ENCODE measurements around the gene EP400.

The EP400 gene

DNA sequence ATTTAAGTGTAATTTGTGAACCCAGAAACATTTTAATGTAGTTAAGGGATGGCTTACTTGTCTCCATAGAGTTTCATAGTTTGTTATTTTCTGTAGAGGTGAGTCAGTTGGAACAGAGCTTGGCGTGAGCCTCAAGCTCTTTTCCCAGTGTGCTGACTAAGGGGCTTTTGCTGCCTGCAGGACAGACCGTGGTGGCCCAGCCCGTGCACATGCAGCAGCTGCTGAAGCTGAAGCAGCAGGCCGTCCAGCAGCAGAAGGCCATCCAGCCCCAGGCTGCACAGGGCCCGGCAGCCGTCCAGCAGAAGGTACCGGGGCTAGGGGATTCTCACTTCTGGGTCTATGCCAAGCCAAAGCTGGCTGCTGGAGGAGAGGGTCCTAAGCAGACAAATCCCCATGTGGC, 117.4 kb downstream of the EP400 start:
- no peak overlapping the region for H3K4me3 ChIP-seq (ENCODE audit: low read depth in 1 of 2, low read length in 2 of 2)
- H3K36me3 ChIP-seq (ENCODE audit: control insufficient read depth in 1 of 2, insufficient read depth in 2 of 2, low read length in 2 of 2): peaks cover 30 to 86% of the 10 kb centered on the region in 2 donors
- no peaks in the 10 kb centered on the region for H3K9me3 ChIP-seq (ENCODE audit: control insufficient read depth in 1 of 2, low read length in 2 of 2)
- no peaks in the 10 kb centered on the region for H3K4me1 ChIP-seq (ENCODE audit: control insufficient read depth in 1 of 2, insufficient read depth in 2 of 2, low read length in 2 of 2)
- H3K27ac ChIP-seq (ENCODE audit: low read length): no peak overlapping the region
- no peaks in the 10 kb centered on the region for H3K27me3 ChIP-seq (ENCODE audit: low read depth, low read length)

DNA sequence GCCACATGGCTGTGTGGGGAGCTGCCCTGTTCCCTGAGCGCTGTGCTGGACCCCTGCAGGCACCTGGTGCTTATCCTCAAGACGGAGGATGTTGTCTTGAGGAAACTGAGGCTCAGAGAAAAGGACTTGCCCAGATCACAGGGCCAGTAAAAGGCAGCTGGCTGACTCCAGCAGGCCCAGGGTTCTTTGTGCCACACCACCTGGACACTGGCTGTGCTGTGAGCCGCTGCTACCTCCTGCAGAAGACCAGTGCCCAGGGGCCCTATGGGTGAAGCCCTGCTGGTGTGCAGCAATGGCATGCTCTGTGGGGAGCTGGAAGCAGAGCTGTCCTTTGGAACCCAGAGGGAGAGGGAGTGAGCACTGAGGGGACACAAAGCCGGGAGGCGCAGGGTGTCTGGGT, 118.5 kb downstream of the EP400 start:
- Histone ChIP-seq H3K36me3 (ENCODE audit: control insufficient read depth in 1 of 2, insufficient read depth in 2 of 2, low read length in 2 of 2) (peaks cover 27 to 75% of the 10 kb centered on the region in 2 donors), H3K27ac (ENCODE audit: low read length) (no peak overlapping the region), H3K9me3 (ENCODE audit: control insufficient read depth in 1 of 2, low read length in 2 of 2) (no peaks in the 10 kb centered on the region), H3K27me3 (ENCODE audit: low read depth, low read length) (no peaks in the 10 kb centered on the region), H3K4me1 (ENCODE audit: control insufficient read depth in 1 of 2, insufficient read depth in 2 of 2, low read length in 2 of 2) (no peaks in the 10 kb centered on the region), H3K4me3 (ENCODE audit: low read depth in 1 of 2, low read length in 2 of 2) (no peak overlapping the region)

DNA sequence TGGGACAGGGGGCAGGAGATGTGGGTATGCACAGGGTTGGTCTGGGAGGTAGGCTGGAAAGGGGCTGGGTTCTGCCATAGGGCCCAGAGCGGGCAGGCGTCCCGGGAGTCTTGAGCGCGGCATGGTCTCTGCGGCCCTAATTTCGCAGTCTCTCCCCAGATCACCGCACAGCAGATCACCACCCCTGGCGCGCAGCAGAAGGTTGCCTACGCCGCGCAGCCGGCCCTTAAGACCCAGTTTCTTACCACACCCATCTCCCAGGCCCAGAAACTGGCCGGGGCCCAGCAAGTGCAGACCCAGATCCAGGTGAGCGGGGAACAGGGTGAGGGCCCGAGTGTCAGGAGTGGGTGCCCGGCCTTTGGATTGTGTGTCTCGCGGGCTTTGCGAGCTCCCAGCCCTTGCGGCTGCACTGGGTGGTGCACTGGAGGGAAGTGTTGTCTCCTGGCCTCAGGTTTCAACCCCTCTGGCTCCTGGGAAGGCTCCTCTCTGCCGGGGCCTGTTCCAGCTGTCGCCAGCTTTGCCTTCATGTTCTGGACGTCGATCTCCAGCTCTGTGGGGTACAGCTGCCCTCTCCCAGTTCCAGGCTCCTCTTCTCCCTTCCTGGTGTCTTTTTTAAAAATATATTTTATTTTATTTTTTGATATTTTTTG, 119.7 kb downstream of the EP400 start:
- H3K27ac ChIP-seq (ENCODE audit: low read length): no peak overlapping the region
- H3K27me3 ChIP-seq (ENCODE audit: low read depth, low read length): no peaks in the 10 kb centered on the region
- H3K36me3 ChIP-seq (ENCODE audit: control insufficient read depth in 1 of 2, insufficient read depth in 2 of 2, low read length in 2 of 2): peaks cover 23 to 65% of the 10 kb centered on the region in 2 donors
- no peak overlapping the region for H3K4me3 ChIP-seq (ENCODE audit: low read depth in 1 of 2, low read length in 2 of 2)
- H3K4me1 ChIP-seq (ENCODE audit: control insufficient read depth in 1 of 2, insufficient read depth in 2 of 2, low read length in 2 of 2): no peaks in the 10 kb centered on the region
- no peaks in the 10 kb centered on the region for H3K9me3 ChIP-seq (ENCODE audit: control insufficient read depth in 1 of 2, low read length in 2 of 2)

DNA sequence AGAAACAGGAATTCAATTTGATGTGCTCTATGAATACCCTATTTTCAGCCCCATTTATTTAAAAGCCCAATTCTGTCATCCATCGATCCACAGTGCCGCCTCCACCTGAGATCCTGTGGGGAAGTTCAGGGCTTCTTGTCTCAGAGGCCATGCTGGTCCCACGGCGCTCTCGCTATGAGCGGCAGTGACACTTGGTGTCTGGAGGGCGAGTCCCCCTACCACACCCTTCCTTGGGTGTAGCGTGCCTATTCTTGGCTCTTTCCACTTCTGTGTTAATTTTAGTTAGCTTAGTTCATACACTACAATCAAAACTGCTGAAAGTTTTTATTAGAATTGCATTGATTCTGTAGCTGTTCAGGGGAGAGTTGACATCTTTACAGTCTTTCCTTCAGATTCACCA, 120.6 kb downstream of the EP400 start:
- H3K4me3 ChIP-seq (ENCODE audit: low read depth in 1 of 2, low read length in 2 of 2): no peak overlapping the region
- no peak overlapping the region for H3K27ac ChIP-seq (ENCODE audit: low read length)
- H3K27me3 ChIP-seq (ENCODE audit: low read depth, low read length): no peaks in the 10 kb centered on the region
- peaks cover 17 to 63% of the 10 kb centered on the region in 2 donors for H3K36me3 ChIP-seq (ENCODE audit: control insufficient read depth in 1 of 2, insufficient read depth in 2 of 2, low read length in 2 of 2)
- no peaks in the 10 kb centered on the region for H3K4me1 ChIP-seq (ENCODE audit: control insufficient read depth in 1 of 2, insufficient read depth in 2 of 2, low read length in 2 of 2)
- H3K9me3 ChIP-seq (ENCODE audit: control insufficient read depth in 1 of 2, low read length in 2 of 2): no peaks in the 10 kb centered on the region

DNA sequence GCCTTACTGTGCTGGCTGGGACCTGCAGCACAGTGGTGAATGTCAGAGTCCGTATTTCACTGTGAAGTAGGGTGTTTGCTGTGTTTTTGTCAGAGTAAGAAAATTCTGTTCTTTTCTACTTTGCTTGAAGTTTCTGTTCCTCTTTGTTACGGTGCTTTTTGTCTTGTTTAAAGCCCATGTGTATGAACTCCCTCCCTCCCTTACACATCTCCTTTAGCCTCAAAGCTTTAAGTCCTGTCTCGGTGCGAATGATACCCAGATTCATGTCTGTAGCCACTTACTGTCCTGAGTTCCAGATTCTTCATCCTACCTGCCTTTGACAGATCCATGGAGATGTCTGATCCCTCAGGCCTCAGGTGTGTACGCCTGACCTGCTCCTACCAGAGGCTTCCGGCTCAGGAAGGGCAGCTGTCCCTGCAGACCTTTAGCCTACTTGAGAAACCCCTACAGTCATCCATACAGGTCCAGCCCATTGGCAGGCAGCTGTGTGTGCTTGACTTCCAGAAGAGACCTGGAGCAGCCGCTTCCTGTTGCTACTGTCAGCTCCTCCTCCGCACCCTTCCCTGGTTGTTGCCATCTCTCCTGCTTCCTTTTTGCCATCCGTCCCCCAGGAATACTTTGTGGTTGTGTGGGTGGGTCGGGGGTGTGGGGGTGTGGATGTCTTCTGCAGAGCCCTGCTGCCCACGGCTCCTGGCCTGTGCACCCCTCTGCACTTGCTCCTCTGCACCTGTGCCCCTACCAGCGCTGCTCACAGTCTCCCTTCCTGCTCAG, 121.5 kb downstream of the EP400 start:
- H3K36me3 ChIP-seq (ENCODE audit: control insufficient read depth in 1 of 2, insufficient read depth in 2 of 2, low read length in 2 of 2): peaks cover 25 to 62% of the 10 kb centered on the region in 2 donors
- H3K9me3 ChIP-seq (ENCODE audit: control insufficient read depth in 1 of 2, low read length in 2 of 2): no peaks in the 10 kb centered on the region
- H3K27me3 ChIP-seq (ENCODE audit: low read depth, low read length): no peaks in the 10 kb centered on the region
- no peak overlapping the region for H3K27ac ChIP-seq (ENCODE audit: low read length)
- H3K4me1 ChIP-seq (ENCODE audit: control insufficient read depth in 1 of 2, insufficient read depth in 2 of 2, low read length in 2 of 2): no peaks in the 10 kb centered on the region
- no peak overlapping the region for H3K4me3 ChIP-seq (ENCODE audit: low read depth in 1 of 2, low read length in 2 of 2)

DNA sequence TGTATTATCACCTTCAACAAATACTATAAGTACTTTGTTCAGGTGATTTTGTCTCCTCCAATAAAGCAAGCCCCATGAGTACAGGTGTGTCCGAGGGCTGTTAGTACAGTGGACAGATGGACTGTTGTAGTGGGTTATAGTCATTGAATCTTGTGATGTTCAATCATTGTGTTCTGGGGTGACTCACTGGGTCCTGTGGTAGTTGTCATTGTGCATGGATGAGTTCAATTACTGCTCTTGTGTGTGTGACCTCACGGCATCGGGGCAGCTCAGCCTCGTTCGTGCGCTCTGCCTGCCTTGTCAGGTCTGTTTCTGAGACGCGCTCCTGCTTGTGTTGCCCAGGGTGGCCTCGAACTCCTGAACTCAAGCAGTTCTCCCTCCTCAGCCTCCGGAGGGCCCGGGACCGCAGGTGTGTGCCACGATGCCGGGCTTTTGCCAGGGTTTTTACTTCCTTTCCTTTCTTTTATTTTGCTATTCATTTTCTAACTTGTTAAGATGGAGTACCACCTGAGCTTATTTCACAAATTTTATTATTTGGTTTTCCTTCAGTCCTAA, 122.2 kb downstream of the EP400 start:
- no peaks in the 10 kb centered on the region for H3K4me1 ChIP-seq (ENCODE audit: control insufficient read depth in 1 of 2, insufficient read depth in 2 of 2, low read length in 2 of 2)
- no peak overlapping the region for H3K4me3 ChIP-seq (ENCODE audit: low read depth in 1 of 2, low read length in 2 of 2)
- no peak overlapping the region for H3K27ac ChIP-seq (ENCODE audit: low read length)
- H3K36me3 ChIP-seq (ENCODE audit: control insufficient read depth in 1 of 2, insufficient read depth in 2 of 2, low read length in 2 of 2): peaks cover 30 to 63% of the 10 kb centered on the region in 2 donors
- no peaks in the 10 kb centered on the region for H3K9me3 ChIP-seq (ENCODE audit: control insufficient read depth in 1 of 2, low read length in 2 of 2)
- H3K27me3 ChIP-seq (ENCODE audit: low read depth, low read length): no peaks in the 10 kb centered on the region

DNA sequence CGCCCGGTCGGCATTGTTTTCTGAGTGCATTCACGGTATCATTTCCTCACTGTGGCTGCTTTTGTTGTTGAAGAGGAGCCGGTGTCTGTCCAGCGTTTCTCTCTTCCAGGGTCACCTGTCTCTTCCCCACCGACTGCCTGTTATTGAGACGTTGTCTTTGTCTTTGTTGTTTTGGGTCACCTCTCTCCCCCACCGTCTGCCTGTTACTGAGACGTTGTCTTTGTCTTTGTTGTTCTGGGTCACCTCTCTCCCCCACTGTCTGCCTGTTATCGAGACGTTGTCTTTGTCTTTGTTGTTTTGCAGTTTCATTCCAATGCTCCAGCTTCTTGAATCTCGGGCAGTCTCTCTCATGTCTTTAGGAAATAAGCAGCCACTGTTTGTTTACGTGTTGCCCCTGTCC, 124.5 kb downstream of the EP400 start:
- Histone ChIP-seq H3K27ac (ENCODE audit: low read length) (no peak overlapping the region), H3K36me3 (ENCODE audit: control insufficient read depth in 1 of 2, insufficient read depth in 2 of 2, low read length in 2 of 2) (peaks cover 30 to 47% of the 10 kb centered on the region in 2 donors), H3K4me1 (ENCODE audit: control insufficient read depth in 1 of 2, insufficient read depth in 2 of 2, low read length in 2 of 2) (peaks cover 0 to 11% of the 10 kb centered on the region in 2 donors), H3K4me3 (ENCODE audit: low read depth in 1 of 2, low read length in 2 of 2) (no peak overlapping the region), H3K9me3 (ENCODE audit: control insufficient read depth in 1 of 2, low read length in 2 of 2) (no peaks in the 10 kb centered on the region), H3K27me3 (ENCODE audit: low read depth, low read length) (no peaks in the 10 kb centered on the region)

DNA sequence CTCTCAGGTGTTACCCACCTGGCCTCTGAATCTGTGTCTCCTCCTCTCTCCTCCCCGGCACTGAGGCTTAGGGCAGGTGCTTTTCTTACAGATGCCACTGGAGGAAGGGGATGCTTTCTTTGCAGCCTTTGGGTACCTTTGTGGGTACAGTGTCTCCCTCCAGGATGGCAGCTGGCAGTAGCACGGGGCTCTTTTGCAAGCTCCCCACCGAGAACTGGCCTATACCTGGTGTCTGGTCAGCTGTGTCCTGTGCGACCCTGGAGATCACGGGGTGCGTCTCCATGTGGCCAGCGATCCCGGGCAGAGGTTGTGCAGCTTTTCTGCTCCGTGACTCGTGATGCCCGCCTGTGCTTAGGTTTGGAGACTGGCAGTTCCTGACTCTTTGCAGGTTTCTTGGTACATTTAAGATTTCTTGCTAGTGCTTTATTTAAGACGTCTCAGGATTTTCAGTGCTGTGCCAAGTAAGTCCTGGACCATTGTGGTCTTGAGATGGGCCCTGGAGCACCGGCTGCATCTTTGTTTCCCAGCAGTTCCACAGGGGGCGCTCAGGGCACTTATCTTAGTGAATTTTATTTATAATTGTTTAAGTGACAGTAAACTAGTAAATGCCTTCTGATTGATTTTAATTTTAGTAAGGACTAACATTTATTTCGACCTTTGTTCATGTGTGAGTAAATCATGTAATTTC, 125.4 kb downstream of the EP400 start:
- Histone ChIP-seq H3K36me3 (ENCODE audit: control insufficient read depth in 1 of 2, insufficient read depth in 2 of 2, low read length in 2 of 2) (peaks cover 30 to 40% of the 10 kb centered on the region in 2 donors), H3K4me1 (ENCODE audit: control insufficient read depth in 1 of 2, insufficient read depth in 2 of 2, low read length in 2 of 2) (peaks cover 0 to 11% of the 10 kb centered on the region in 2 donors), H3K4me3 (ENCODE audit: low read depth in 1 of 2, low read length in 2 of 2) (no peak overlapping the region), H3K27ac (ENCODE audit: low read length) (no peak overlapping the region), H3K27me3 (ENCODE audit: low read depth, low read length) (no peaks in the 10 kb centered on the region), H3K9me3 (ENCODE audit: control insufficient read depth in 1 of 2, low read length in 2 of 2) (no peaks in the 10 kb centered on the region)

DNA sequence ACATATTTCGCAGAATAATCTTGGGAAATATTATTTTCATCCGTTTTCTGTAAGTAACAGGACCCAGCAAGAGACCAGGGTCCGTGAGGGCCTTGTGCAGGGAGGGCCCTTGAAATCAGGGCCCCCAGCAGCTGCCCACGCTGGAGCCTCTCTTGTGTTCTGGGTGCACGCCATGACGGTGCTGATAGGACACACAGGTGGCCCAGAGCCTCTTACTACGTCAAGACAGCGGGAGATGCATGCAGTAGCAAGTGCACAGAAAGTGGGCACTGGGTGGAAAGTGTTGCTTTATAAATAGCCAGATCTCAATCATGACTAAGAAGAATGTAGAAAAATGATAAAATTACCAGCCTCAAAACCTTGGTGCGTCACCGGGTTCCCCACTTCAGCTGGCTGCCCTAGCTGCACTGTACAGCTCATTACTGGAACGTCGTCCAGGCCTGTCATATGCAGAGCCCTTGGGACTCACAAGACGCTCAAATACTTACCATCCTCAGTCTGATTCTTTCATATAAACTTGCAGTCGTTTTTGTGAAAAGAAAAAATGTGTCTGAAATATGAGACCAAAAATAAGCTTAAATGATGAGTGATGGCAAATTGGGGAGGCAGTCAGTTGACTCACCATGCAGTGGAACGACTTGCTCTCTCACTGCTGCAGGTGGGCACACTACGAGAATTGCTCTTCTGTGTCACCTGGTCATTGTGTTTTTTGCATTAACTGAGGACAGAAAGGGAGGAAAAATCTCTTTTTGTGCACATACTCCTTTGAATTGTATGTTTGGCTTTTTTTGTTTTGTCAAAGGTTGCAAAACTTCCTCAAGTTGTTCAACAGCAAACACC, 126.2 kb downstream of the EP400 start:
- no peak overlapping the region for H3K4me3 ChIP-seq (ENCODE audit: low read depth in 1 of 2, low read length in 2 of 2)
- H3K4me1 ChIP-seq (ENCODE audit: control insufficient read depth in 1 of 2, insufficient read depth in 2 of 2, low read length in 2 of 2): peaks cover 0 to 11% of the 10 kb centered on the region in 2 donors
- H3K9me3 ChIP-seq (ENCODE audit: control insufficient read depth in 1 of 2, low read length in 2 of 2): no peaks in the 10 kb centered on the region
- no peaks in the 10 kb centered on the region for H3K27me3 ChIP-seq (ENCODE audit: low read depth, low read length)
- peaks cover 28 to 37% of the 10 kb centered on the region in 2 donors for H3K36me3 ChIP-seq (ENCODE audit: control insufficient read depth in 1 of 2, insufficient read depth in 2 of 2, low read length in 2 of 2)
- H3K27ac ChIP-seq (ENCODE audit: low read length): no peak overlapping the region

DNA sequence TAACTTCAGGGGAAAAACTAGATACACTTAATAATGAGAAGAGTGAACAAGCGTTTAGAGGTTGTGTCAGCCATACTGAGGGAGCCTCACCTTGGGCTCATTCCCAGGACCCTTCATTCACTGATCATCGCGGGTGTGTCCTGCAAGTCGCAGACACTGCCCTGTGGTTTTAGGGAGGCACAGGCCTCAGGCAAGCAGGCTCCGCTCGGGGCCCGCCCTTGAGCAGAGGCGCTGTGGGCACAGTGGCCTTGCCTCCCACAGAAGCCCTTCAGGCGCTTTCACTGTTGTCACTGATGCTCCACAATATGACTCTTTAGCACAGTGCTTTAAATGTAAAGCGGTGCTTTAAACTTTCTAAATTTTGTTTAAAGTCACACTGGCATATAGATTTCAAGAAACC, 127.0 kb downstream of the EP400 start:
- peaks cover 20 to 31% of the 10 kb centered on the region in 2 donors for H3K36me3 ChIP-seq (ENCODE audit: control insufficient read depth in 1 of 2, insufficient read depth in 2 of 2, low read length in 2 of 2)
- no peak overlapping the region for H3K4me3 ChIP-seq (ENCODE audit: low read depth in 1 of 2, low read length in 2 of 2)
- H3K27me3 ChIP-seq (ENCODE audit: low read depth, low read length): no peaks in the 10 kb centered on the region

More for the DNA sequence above, 127.0 kb downstream of the EP400 start:
- Histone ChIP-seq H3K4me1 (ENCODE audit: control insufficient read depth in 1 of 2, insufficient read depth in 2 of 2, low read length in 2 of 2) (peaks cover 0 to 11% of the 10 kb centered on the region in 2 donors), H3K9me3 (ENCODE audit: control insufficient read depth in 1 of 2, low read length in 2 of 2) (no peaks in the 10 kb centered on the region), H3K27ac (ENCODE audit: low read length) (no peak overlapping the region)

Data from muscle layer of duodenum (tissue), 2 donors.